ENCODE data around the gene SFI1.
"Not testable (repeated sequence)": the region's sequence is repeated elsewhere in the genome, so short reads cannot be mapped to it uniquely, and the experiment has no call there.

The SFI1 gene

DNA sequence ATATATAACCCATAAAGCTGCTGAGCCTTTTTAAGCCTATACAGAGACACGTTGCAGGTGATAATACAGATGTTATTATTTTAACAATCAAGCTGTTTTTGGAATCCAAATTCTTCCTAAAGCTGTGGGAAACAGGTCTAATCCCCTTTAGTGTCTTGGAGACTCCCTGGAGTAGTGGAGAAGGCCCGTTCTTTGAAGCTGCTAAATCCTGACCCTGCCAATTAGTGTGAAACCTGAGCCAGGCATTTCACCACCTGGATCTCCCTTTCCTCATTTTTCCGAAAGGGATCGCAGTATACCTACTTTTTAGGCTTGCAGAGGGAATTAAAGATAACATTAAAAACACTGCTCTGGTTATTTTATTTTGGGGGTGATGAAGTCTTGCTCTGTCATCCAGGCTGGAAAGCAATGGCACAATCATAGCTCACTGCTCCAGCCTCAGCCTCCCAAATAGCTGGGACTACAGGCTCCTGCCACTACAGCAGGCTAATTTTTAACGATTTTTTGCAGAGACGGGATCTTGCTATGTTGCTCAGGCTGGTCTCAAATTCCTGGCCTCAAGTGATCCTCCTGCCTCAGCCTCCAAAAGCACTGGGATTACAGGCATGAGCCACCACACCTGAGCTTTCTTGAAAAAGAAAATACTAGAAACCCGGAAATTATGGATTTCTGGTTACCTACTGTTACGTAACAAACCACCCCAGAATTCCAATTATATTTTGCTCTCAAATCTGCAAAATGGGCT, 4.9 kb upstream of the SFI1 start:
- DNase-seq = no peak

DNA sequence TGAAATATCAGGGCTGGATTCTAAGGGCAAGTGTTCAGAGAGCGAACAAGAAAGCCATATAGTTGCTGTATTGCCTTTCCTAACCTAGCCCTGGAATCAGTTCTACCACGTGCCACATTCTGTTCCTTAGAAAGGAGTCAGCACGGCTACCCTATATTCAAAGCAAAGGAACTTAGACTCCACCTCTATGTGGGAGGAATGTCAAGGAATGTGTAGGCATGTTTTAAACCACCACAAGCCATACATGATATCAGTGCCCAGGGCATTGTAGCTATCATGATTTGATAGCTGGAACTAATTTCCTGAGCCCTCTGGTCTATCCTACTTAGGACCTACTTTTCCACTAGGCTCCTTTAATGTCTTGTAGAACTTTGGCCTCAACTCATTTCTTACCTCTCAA, 4.2 kb upstream of the SFI1 start:
- no peak for DNase-seq

- DNase-seq = not testable (repeated sequence)
Observed at GRCh38 chr22:31493355-31493754, 3.0 kb upstream of the SFI1 start.

- no peak for DNase-seq
Observed at GRCh38 chr22:31495343-31495742, 993 bp upstream of the SFI1 start.

DNA sequence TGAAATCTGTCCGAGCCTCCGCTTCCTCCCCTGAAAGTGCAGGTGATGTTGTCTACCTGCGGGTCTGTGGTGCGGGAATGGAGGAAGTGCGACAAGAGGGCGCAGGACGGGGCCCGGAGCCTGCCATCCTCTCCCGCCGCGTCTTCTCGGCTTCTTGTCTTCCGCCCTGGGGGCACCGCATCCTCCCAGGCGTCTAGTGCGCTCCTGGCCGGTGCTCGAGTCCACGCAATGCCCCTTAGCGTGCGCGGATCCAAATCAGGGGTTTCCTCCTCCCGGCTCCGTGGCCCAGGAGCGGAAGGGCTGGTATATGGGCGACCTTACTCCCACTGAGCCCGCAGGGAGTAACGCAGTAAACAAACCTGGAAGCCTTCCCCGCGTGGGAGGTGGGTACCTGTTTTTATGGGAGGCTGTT, 405 bp downstream of the SFI1 start:
- DNase-seq = no peak

- DNase-seq = no peak
Observed at GRCh38 chr22:31497148-31497938, 1.0 kb downstream of the SFI1 start.

DNA sequence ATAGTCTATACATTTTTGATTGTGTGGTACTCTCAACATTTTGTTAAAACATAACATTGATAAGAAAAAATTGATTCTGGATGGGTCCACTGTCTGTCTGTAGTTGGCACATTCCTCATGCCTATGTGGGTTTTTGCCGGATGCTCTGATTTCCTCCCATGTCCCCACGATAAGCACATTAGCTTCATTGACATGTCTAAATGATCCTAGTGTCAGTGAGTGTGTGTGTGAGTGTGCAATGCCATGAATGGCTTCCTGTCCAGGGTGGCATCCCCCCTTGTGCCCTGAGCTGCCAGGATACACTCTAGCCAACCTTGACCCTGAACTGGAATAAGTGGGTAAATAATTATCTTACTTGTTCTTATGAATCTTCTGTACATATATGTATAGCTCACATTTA, 5.4 kb downstream of the SFI1 start:
- DNase-seq = no peak

GRCh38 chr22:31503211-31503964, 7.1 kb downstream of the SFI1 start:
- DNase-seq = no peak

GRCh38 chr22:31504282-31504681, 7.9 kb downstream of the SFI1 start:
- DNase-seq = no peak

- not testable (repeated sequence) for DNase-seq
Observed at GRCh38 chr22:31507517-31507916, 11.2 kb downstream of the SFI1 start.

GRCh38 chr22:31508536-31508935, 12.2 kb downstream of the SFI1 start:
- no peak for DNase-seq

DNA sequence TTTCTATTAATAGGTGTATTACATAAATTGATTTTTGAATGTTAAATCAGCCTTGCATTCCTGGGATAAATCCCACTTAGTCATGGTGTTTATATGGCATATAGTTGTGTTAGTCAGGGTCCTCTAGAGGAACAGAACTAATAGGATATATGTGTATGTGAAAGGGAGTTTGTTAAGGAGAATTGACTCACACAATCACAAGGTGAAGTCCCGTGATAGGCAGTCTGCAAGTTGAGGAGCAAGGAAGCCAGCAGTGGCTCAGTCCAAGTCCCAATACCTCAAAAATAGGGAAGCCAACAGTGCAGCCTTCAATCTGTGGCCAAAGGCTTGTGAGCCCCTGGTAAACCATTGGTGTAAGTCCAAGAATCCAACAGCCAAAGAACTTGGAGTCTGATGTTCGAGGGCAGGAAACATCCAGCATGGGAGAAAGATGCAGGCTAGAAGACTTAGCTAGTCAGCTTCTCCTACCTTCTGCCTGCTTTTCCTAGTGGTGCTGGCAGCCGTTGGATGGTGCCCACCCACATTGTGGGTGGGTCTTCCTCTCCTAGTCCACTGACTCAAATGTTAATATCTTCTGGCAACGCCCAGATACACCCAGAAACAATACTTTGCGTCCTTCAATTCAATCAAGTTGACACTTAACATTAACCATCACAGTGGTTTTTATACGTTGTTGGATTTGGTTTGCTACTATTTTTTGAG, 12.9 kb downstream of the SFI1 start:
- DNase-seq = no peak

DNA sequence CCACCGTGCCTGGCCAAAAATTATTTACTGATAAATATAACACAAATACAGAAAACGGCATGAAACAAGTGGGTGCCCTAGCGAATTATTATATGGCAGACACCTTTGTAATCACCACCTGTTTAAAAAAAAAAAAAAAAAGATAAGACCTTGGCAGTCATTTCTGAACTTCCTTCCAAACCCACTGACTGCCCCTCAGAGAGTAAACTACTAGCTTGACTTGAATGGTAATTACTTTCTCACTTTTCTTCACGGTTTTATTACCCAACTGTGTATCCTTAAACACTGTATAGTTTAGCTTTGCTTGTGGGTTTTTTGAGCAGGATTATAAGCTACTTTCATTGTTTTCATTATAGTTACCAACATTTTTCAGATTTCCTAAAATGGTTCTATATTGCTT, 23.7 kb downstream of the SFI1 start:
- DNase-seq = no peak

DNA sequence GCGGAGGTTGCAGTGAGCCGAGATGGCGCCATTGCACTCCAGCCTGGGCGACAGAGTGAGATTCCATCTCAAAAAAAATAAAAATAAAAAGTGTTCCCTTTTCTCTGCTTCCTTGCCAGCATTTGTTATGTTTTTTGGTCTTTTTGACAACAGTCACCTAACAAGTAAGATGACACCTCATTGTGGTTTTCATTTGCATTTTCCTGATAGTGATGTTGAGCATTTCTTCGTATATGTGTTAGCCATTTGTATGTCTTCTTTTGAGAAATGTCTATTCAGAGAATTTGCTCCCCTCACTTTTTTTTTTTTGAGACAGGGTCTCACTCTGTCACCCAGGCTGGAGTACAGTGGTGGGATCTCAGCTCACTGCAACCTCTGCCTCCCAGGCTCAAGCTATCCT, 27.8 kb downstream of the SFI1 start:
- DNase-seq = not testable (repeated sequence)

GRCh38 chr22:31526270-31526669, 29.9 kb downstream of the SFI1 start:
- no peak for DNase-seq

GRCh38 chr22:31530823-31531195, 34.5 kb downstream of the SFI1 start:
- DNase-seq = no peak

- no peak for DNase-seq
Observed at GRCh38 chr22:31532060-31532459, 35.7 kb downstream of the SFI1 start.

DNA sequence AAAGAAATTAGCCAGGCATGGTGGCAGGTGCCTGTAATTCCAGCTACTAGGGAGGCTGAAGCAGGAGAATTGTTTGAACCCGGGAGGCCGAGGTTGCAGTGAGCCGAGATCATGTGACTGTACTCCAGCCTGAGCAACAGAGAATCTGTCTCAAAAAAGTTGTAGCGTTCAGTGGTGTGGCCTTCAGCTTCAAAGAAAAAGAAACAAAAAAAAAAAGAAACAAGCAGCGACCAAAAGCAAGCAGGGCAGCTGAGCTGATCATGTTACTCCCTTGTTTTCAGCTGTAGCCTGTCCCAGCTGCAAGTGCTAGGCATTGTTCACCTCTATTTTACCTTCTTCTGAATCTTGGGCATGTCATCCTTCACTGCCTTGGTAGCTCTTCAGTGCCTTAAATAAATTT, 37.0 kb downstream of the SFI1 start:
- DNase-seq = no peak

DNA sequence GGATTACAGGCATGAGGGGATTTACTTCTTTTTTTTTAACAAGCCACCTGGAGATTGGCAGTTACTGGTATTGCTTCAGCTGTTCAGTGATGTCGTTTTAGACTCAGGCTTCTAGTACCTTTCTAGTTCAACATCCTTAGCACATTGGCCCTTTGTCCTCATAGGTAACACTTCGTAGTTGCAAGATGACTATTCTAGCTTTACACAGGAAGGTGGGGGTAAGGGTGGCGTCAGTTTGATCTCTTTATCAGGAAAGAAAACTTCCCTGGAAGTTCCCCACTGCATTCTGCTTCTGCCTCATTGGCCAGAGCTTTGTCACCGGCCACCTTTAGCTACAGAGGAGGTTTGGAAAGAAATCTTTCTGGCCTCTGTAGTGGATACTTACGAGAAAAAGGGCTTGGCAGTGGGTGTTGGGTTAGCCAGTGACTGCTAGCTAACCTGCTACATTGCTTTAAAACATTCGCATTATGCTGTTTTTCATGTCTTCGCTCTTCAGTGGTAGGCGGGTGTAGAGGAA, 40.7 kb downstream of the SFI1 start:
- no peak for DNase-seq

DNA sequence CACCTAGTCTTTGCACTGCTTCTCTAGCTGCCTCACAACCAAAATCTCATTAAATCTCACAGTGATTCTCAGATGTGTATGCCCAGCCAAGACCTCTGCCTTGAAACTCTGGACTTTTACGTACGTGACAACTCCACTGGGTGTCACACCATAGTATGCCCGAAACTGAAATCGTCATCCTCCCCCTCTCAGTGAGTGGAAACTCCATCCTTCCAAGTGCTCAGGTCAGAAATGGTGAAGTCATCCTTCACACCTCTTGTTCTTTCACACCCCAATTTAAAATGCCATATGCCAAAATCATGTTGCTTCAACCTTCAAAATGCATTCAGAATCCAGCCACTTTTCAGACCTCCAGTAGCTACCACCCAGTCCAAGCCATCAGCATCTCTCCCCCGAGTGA, 42.5 kb downstream of the SFI1 start:
- no peak for DNase-seq

- not testable (repeated sequence) for DNase-seq
Observed at GRCh38 chr22:31540166-31540565, 43.8 kb downstream of the SFI1 start.

- DNase-seq = no peak
Observed at GRCh38 chr22:31540966-31541365, 44.6 kb downstream of the SFI1 start.
